Glomerular visceral epithelial cell (primary cell): ENCODE measurements around the gene NR5A2.
A peak's percentile ranks its signal among the peaks of the same experiment; 100 is the strongest.
"Not testable (repeated sequence)": the region's sequence is repeated elsewhere in the genome, so short reads cannot be mapped to it uniquely, and the experiment has no call there.

Experiments
- DNase-seq: peaks from one replicate; pipeline ENCODE4 v3.0.0-alpha.2; 2016; ENCODE audit errors: extremely low spot score

NR5A2 gene

DNA sequence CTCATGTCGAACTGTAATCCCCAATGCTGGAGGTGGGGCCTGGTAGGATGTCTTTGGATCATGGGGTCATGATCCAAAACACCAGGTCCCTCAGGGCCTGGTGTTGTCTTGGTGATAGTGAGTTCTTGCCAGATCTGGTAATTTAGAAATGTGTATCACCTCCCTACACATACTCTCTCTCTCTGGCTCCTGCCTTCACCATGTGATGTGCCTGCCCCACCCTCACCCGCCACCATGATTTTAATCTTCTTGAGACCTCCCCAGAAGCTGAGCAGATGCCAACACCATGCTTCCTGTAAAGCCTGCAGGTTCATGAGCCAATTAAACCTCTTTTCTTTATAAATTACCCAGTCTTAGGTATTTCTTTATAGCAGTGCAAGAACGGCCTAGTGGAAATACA is 136.4 kb downstream of the NR5A2 start:
- no peak for DNase-seq

DNA sequence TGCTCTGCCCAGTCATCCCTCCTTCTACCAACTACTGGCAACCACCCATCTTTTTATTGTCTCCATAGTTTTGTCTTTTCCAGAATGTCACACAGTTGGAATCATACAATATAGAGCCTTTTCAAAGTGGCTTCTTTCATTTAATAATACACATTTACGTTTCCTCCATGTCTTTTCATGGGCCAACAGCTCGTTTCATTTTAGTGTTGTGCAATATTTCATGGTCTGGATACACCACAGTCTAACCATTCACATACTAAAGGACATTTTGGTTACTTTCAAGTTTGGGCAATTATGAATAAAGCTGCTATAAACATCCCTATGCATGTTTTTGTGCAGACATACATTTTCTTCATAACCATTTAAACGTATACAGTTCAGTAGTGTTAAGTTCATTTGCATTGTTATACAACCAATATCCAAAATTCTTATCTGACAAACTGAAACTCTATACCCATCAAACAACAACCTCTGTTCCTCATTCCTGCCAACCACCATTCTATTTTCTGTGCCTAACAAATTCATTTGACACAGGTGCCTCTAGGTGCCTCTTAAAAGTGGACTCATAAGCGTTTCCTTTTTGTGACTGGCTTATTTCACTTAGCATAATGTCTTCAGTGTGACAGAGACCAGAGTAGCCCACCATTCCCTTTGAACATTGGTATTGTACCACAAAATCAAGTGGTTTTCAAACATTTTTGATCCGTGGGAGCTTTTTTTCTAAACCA is 138.1 kb downstream of the NR5A2 start:
- DNase-seq: no peak

- DNase-seq: no peak
These were observed 138.9 kb downstream of the NR5A2 start for GRCh38 chr1:200166411-200166810.

GRCh38 chr1:200168926-200169325 is 141.4 kb downstream of the NR5A2 start:
- no peak for DNase-seq

- DNase-seq: no peak
These were observed 144.8 kb downstream of the NR5A2 start for GRCh38 chr1:200172311-200172710.

DNA sequence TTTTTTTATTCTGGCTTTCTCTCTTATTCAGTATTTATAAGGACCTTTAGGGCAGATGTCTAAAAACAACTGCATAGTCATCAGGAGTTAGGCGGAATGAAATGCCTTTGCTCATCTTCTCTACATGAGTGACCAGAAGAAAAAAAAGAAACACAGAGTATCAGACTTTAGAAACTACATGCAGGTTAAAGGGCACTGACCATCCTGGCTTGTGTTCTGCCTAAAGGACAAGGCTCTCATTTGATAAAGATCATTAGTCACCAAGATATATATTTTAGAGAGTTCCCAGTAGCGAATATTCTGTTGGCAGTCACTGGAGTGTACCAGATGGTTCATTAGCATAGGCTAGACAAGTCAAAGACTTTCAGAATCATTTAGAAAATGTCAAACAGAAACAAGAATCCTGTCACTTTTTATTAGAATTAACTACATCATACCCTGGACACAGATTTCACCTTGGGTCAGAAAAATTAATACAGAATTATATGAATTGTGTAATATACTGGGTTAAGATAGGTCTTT is 145.6 kb downstream of the NR5A2 start:
- DNase-seq: no peak

- DNase-seq: no peak
These were observed 147.2 kb downstream of the NR5A2 start for GRCh38 chr1:200174525-200175295.

DNA sequence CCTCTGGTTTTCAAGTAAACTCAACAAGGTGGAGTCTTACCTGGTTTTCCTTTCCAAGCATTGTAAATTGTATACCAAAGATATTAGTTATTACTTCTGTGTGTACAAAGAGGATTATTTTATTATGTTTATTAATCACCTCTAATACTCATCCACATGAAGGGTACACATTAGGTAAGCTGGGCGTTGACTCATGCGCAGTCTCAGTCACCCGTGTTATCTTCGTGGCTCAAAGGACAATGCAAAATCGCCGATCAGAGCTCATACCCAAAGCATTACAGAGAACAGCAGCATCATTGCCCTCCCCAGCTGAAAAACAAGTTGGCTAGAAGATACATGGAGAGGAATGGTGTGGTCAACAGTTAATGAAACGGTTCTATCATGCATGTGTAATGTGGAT is 148.7 kb downstream of the NR5A2 start:
- no peak for DNase-seq

DNA sequence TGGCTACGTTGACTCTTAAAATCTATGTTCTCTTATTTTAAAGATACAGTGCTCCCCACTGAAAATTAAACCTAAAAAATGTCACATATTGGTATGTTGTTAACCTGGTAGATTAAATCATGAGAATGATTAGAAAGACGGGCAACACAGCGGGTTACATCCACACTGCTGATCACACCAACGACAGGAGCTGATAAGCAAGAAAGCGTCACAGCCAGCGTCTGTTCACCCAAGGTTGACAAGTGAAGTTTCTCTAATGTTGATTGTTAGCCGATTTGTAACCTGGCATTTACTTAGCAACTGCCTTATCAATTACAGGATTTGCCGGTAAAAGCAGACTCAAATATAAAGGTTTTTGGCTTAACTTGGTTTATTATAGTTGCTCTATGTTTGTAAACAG is 149.3 kb downstream of the NR5A2 start:
- no peak for DNase-seq

GRCh38 chr1:200178340-200178739 is 150.8 kb downstream of the NR5A2 start:
- no peak for DNase-seq

GRCh38 chr1:200179126-200179780 is 151.7 kb downstream of the NR5A2 start:
- no peak for DNase-seq

- DNase-seq: no peak
These were observed 152.3 kb downstream of the NR5A2 start for GRCh38 chr1:200179781-200180160.

DNA sequence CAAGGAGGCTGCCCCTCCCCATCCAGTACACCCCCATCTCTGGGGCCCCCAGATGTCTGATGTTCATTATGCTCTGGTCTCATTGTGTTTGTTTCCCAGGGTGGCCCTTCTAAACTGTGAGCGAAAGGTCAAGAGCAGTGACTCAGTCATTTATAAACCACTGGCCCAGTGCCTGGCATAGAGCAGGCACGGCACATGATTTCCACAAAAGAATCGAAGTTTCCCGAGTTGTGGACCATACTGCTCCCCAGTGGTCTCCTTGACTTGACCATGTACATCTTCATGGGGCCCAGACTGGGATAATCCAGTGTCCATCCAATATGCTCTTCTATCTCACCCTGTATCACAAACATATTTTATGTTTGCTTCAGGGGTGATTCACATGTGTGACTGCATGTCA is 153.3 kb downstream of the NR5A2 start:
- peak; percentile 17 for DNase-seq

- DNase-seq: no peak
These were observed 154.4 kb downstream of the NR5A2 start for GRCh38 chr1:200181861-200182260.

DNA sequence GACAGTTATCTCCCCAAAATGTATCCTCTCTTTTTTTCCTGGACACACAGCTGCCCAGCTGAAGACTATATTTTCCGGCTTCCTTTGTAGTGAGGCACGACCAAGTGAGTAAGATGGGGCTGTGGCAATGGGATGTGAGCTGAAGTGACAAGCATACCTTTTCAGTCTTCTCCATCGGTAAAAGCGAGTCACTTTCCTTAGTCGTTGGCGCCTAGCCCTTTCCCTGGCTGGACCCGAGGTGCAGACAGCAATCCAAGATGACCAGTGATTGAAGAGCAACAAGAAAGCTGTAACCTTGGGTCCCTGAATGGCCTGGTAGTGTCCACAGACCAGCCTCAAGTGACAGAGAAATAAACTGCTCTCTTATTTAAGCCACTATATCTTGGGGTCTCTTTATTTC is 155.2 kb downstream of the NR5A2 start:
- DNase-seq: no peak

DNA sequence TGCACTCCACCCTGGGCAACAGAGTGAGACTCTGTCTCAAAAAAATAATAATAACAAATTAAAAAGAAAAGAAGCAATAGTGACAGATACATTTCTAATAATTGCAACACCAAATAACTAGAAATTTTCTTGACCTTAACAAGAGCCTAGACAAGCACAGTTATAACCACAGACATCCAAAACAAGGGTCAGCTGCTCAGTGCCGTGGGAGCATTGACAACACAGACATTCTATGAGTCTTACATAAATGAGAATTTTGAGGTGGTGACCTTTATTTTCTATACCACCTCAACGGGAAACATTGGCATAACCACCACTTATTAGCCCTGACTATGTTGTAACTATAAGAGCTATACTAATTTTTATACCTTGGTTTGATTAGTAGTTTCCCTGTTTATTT is 156.1 kb downstream of the NR5A2 start:
- no peak for DNase-seq

- DNase-seq: peak; percentile 92
These were observed 156.7 kb downstream of the NR5A2 start for GRCh38 chr1:200184196-200184595.

- DNase-seq: not testable (repeated sequence)
These were observed 157.7 kb downstream of the NR5A2 start for GRCh38 chr1:200185191-200185590.

DNA sequence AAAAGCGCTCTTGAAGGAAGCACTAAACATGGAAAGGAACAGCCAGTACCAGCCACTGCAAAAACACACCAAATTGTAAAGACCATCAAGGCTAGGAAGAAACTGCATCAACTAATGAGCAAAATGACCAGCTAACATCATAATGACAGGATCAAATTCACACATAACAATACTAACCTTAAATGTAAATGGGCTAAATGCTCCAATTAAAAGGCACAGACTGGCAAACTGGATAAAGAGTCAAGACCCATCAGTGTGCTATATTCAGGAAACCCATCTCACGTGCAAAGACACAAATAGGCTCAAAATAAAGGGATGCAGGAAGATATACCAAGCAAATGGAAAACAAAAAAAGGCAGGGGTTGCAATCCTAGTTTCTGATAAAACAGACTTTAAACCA is 159.8 kb downstream of the NR5A2 start:
- not testable (repeated sequence) for DNase-seq

DNA sequence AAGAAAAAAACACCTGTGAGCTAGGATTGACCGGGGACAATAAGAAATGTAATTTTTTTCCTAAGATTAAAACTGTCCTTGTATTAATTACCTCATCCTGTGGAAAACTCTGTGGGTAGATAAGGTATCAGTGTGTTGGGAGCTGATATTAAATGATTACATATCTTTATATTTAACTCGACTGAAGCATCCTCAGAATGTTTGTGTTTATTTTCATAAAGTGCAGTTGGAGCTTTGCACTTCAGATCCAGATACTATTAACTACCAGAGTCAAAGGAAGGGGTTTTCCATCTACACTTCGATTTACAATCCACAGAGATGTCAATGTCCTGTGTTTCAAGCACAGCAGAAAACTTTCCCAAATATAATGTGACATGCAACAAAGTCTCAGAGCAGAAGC is 164.5 kb downstream of the NR5A2 start:
- no peak for DNase-seq

- no peak for DNase-seq
These were observed 167.0 kb downstream of the NR5A2 start for GRCh38 chr1:200194477-200194876.

- DNase-seq: no peak
These were observed 170.7 kb downstream of the NR5A2 start for GRCh38 chr1:200198236-200198635.
